Measurements from ENCODE around the gene CPVL. TPM values are rescaled to one million over a fixed set of nuclear protein-coding genes. Genes with fewer than 3 reads are reported as not detected.

CPVL gene
- total and polyA plus RNA-seq, 2 of the 4 experiments (the other 2 are of a cell fraction), result not detected

GRCh38 chr7:29090836-29091601 lies 55.3 kb downstream of the CPVL start (continued):
- TF ChIP-seq SMC3 (IDR thresholded peaks at IDR 0.05; ENCODE audit: low read depth, low read length), result no peak
- no peak for TF ChIP-seq POLR2A (IDR thresholded peaks at IDR 0.05; ENCODE audit: low read depth, low read length)

GRCh38 chr7:29090151-29090805 lies 56.1 kb downstream of the CPVL start:
- Histone ChIP-seq H2AK9ac (replicated peaks; ENCODE audit: low read depth, low read length, poor library complexity) (no peak overlapping the region), H3K4me3 (ENCODE audit: insufficient read depth, low read depth, low read length) (no peak overlapping the region), H3K9me3 (ENCODE audit: control insufficient read depth, insufficient read depth, low read length) (no peaks in the 10 kb centered on the region), H3K27ac (ENCODE audit: insufficient read depth, low read length) (no peak overlapping the region), H3K14ac (replicated peaks; ENCODE audit: low read depth, low read length) (no peak overlapping the region), H3K36me3 (ENCODE audit: control insufficient read depth, insufficient read depth, low read length) (no peaks in the 10 kb centered on the region), H2AK5ac (ENCODE audit: low read depth, low read length) (no peak overlapping the region), H3K4ac (ENCODE audit: low read depth, low read length) (no peak overlapping the region), H3K27me3 (ENCODE audit: control insufficient read depth, insufficient read depth, low read length) (peaks cover 13% of the 10 kb centered on the region), H4K5ac (ENCODE audit: low read depth, low read length) (no peak overlapping the region), H2BK15ac (ENCODE audit: low read depth, low read length) (no peak overlapping the region), H3K4me1 (ENCODE audit: control insufficient read depth, insufficient read depth, low read length) (peaks cover 2% of the 10 kb centered on the region; the same call in 1 of the 2 replicates), H2BK120ac (ENCODE audit: low read depth, low read length) (no peak overlapping the region), H4K91ac (ENCODE audit: insufficient read depth, low read depth, low read length) (no peak overlapping the region), H3K23ac (ENCODE audit: low read depth, low read length) (no peak overlapping the region), H4K20me1 (ENCODE audit: insufficient read depth, low read length) (no peaks in the 10 kb centered on the region), H3K18ac (ENCODE audit: low read depth, low read length) (no peak overlapping the region), H3K9me1 (ENCODE audit: insufficient read depth, low read length) (no peaks in the 10 kb centered on the region), H2AFZ (replicated peaks; ENCODE audit: low read length, poor library complexity) (no peak overlapping the region), H3K56ac (ENCODE audit: extremely low read depth, insufficient read depth, low read length) (no peak overlapping the region), H2BK5ac (ENCODE audit: low read depth, low read length, poor library complexity, severe bottlenecking) (no peak overlapping the region), H4K8ac (ENCODE audit: low read depth in 2 of 2, low read length in 2 of 2) (no peak overlapping the region), H3K9ac (ENCODE audit: low read depth, low read length) (no peak overlapping the region), H3K79me1 (ENCODE audit: low read depth in 1 of 2, low read length in 2 of 2) (no peaks in the 10 kb centered on the region), H3K4me2 (ENCODE audit: low read depth, low read length) (no peak overlapping the region), H2BK20ac (ENCODE audit: low read depth, low read length) (no peak overlapping the region)
- BruUV-seq (replicated peaks), result no TSS peak
- DNase-seq (no peak), ATAC-seq (ENCODE audit: low read depth) (no peak)
- CTCF ChIA-PET, result interaction anchor here (0.7 to 2.0 kb wide), 2 partner anchors 103 to 163 kb away, joined by 5 read pairs; no protein-coding TSS in a partner anchor
- POLR2A ChIA-PET (ENCODE audit: unreplicated experiment), result no interaction called here
- TF ChIP-seq USF2 (IDR thresholded peaks at IDR 0.05; ENCODE audit: low read depth, low read length), result no peak
- dilution Hi-C loops (cut with HindIII; ENCODE audit: low sequenced_read_pairs, unreplicated experiment), result no loop called here
- in situ Hi-C loops (cut with MboI; ENCODE audit: low sequenced_read_pairs), result no loop called here
- intact Hi-C loops (cut with micrococcal nuclease), result no loop called here
- WGBS, 2 experiments (ENCODE audit: extremely low coverage in 2 of 2, insufficient read length in 1 of 2), result 0% methylated on average over 2 of the region's 3 CpGs; no CpG with 5 or more reads in 1 of the 2 experiments

All from IMR-90 (cell line).